Kidney (tissue), 14 donors: ENCODE measurements around the gene SPG21. TPM values are rescaled to one million over a fixed set of nuclear protein-coding genes. Genes with fewer than 3 reads are reported as not detected.
"Not testable (repeated sequence)": the region's sequence is repeated elsewhere in the genome, so short reads cannot be mapped to it uniquely, and the experiment has no call there.

Source experiments
- DNase-seq, 5 donors: peaks; one replicate each; pipeline ENCODE4 v3.0.0-alpha.2; 2013 to 2020
- FAIRE-seq: peaks from 2 replicates; lab custom pipeline; 2012; peaks lifted over from hg19 to GRCh38; lab: Jason Lieb, UNC
- H3K27ac ChIP-seq, 2 donors: one replicate each; pipeline ENCODE4 v1.7.0; 2013; ENCODE audit warnings: low read depth in 2 of 2, low read length in 2 of 2, inconsistent platforms in 1 of 2
- H3K27me3 ChIP-seq: one replicate; pipeline ENCODE4 v1.7.1; 2013; ENCODE audit warnings: low read length, inconsistent platforms; ENCODE audit not compliant: control insufficient read depth, insufficient read depth
- H3K36me3 ChIP-seq, 3 donors: one replicate each; pipeline versions ENCODE4 v1.7.0 to v1.7.1; 2013; ENCODE audit warnings: low read length in 3 of 3, control low read depth in 1 of 3, inconsistent platforms in 1 of 3; ENCODE audit not compliant: insufficient read depth in 3 of 3, control insufficient read depth in 2 of 3
- H3K4me1 ChIP-seq, 3 donors: one replicate each; pipeline versions ENCODE4 v1.7.0 to v1.7.1; 2013; ENCODE audit warnings: low read length in 3 of 3, inconsistent platforms in 1 of 3, low read depth in 1 of 3; ENCODE audit not compliant: control insufficient read depth in 2 of 3, insufficient read depth in 2 of 3
- H3K4me3 ChIP-seq, 3 donors: one replicate each; pipeline versions ENCODE4 v1.7.0 to v1.8.1; 2013; ENCODE audit warnings: low read length in 3 of 3, control low read depth in 1 of 3, inconsistent platforms in 1 of 3
- H3K9ac ChIP-seq, 3 donors: one replicate each; pipeline versions ENCODE4 v1.7.0 to v1.7.1; 2013; ENCODE audit warnings: low read length in 3 of 3, control low read depth in 1 of 3, inconsistent platforms in 1 of 3
- H3K9me3 ChIP-seq, 3 donors: one replicate each; pipeline versions ENCODE4 v1.7.0 to v1.7.1; 2013; ENCODE audit warnings: low read length in 3 of 3, control low read depth in 1 of 3, inconsistent platforms in 1 of 3; ENCODE audit not compliant: control insufficient read depth in 2 of 3, insufficient read depth in 1 of 3
- intact Hi-C: fragments of 100-400 bp; cut with DNase I; formaldehyde crosslinking; loops from one replicate; pipeline ENCODE4 v1.11.1; 2022
- polyA plus RNA-seq: library from polyadenylated mRNA; stranded (reverse); fragments of 350-450 nt; fragmentation: Illumina TruSeq; extraction: RNeasy Lipid Tissue Mini Kit (QIAGEN cat#74804); gene quantifications from one replicate; pipeline ENCODE4 v1.2.3, GENCODE V29; 2014; ENCODE audit warnings: low read depth, low replicate concordance; ENCODE audit not compliant: insufficient read depth
- total RNA-seq: library from RNA; stranded (reverse); fragmentation: NEBNext Ultra II Directional; extraction: Animal tissue kit (Norgen Biotek cat#: 25700); gene quantifications from one replicate; pipeline ENCODE4 v1.2.1, GENCODE V29; 2021
- TF ChIP-seq, protein P1 (sequence below): IDR thresholded peaks from 3 replicates; pipeline ENCODE4 v1.5.1; 2012; ENCODE audit warnings: mild to moderate bottlenecking, moderate library complexity, borderline replicate concordance; ENCODE audit not compliant: insufficient read depth; ENCODE audit errors: extremely low read depth
- donor health status: control.
- donor health status: control.
- donor health status: control.
- donor health status: control.
- donor health status: control.
- donor health status: DM: yes; HTN: yes; CAD: no.
- donor health status: Normal renal cell carcinoma (clear cell type).

SPG21 gene
- total and polyA plus RNA-seq, 2 donors from 2014 or later, result 82.8 to 115 TPM

DNA sequence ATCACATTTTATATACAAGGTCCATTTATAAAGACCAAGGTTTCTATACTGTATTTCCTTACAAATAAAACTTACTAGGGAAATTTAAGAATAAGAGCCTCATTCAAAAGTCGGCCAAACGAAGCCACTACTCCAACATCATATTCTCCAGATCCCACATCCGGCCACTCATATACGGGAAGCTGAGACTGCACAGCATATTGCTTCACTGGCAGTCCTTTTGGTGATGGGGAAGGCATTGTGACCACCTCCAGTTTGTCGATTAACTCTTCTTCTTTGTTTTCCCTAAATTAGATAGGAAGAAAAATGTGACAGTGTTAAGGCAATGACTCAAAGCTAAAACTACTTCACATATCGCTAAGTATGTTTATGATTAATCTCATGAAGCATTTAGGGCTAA, 37.0 kb upstream of the SPG21 start:
- Histone ChIP-seq H3K9me3 (no peaks in the 10 kb centered on the region), H3K4me3 (no peak overlapping the region), H3K27ac (no peak overlapping the region), H3K4me1 (peaks cover 0 to 8% (median 0%) of the 10 kb centered on the region in 3 donors), H3K36me3 (peaks cover 0 to 5% (median 3%) of the 10 kb centered on the region in 3 donors), H3K27me3 (no peaks in the 10 kb centered on the region), H3K9ac (no peak overlapping the region)
- FAIRE-seq (no peak), DNase-seq (no peak)
- TF ChIP-seq, protein P1, sequence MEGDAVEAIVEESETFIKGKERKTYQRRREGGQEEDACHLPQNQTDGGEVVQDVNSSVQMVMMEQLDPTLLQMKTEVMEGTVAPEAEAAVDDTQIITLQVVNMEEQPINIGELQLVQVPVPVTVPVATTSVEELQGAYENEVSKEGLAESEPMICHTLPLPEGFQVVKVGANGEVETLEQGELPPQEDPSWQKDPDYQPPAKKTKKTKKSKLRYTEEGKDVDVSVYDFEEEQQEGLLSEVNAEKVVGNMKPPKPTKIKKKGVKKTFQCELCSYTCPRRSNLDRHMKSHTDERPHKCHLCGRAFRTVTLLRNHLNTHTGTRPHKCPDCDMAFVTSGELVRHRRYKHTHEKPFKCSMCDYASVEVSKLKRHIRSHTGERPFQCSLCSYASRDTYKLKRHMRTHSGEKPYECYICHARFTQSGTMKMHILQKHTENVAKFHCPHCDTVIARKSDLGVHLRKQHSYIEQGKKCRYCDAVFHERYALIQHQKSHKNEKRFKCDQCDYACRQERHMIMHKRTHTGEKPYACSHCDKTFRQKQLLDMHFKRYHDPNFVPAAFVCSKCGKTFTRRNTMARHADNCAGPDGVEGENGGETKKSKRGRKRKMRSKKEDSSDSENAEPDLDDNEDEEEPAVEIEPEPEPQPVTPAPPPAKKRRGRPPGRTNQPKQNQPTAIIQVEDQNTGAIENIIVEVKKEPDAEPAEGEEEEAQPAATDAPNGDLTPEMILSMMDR, result no peak
- intact Hi-C loops, result no loop called here

DNA sequence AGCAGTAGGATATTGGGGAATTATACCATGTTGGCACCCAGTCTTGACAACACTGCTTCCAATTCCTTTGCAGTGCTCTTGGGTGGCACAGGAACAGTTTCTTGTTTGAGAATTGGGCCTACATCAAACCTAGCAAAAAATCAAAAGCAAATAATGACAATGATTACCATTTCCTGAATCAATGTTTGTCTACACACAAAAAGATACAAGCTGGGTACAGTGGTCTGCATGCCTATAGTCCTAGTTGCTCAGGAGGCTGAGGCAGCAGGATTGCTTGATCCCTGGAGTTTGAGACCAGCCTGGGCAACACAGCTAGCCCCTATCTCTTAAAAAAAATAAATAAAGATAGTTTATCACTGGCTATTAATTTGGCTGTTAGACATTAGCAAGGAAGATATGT, 31.8 kb upstream of the SPG21 start:
- Histone ChIP-seq H3K27ac (no peak overlapping the region), H3K36me3 (peaks cover 7 to 21% (median 8%) of the 10 kb centered on the region in 3 donors), H3K9me3 (no peaks in the 10 kb centered on the region), H3K9ac (no peak overlapping the region), H3K4me1 (no peaks in the 10 kb centered on the region), H3K4me3 (no peak overlapping the region), H3K27me3 (no peaks in the 10 kb centered on the region)
- TF ChIP-seq, protein P1, result no peak
- DNase-seq (no peak), FAIRE-seq (no peak)
- intact Hi-C loops, result no loop called here

DNA sequence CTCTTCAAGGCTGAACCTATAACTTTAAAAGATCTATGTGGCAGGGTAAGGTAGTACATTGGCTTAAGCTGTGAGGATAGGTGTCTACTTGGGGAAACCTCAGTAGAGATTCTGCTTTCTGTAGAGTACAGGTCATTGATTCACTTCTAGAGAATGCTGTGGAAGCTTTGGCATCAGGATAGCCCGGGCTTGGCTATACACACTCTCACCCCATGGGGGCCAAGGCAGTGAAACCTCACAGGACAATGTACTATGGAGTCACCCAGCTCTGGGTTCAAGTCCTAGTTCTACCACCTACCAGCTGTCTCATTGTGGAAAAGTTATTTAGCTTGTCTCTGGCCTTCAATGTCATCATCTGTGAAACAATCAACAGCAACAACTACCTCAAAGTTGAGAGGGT, 30.7 kb upstream of the SPG21 start:
- FAIRE-seq (no peak), DNase-seq (no peak)
- TF ChIP-seq, protein P1, result no peak
- H3K9me3 ChIP-seq, result no peaks in the 10 kb centered on the region
- no peaks in the 10 kb centered on the region for H3K4me1 ChIP-seq
- intact Hi-C loops, result no loop called here
- H3K4me3 ChIP-seq, result no peak overlapping the region
- no peaks in the 10 kb centered on the region for H3K27me3 ChIP-seq
- no peak overlapping the region for H3K27ac ChIP-seq
- no peak overlapping the region for H3K9ac ChIP-seq
- peaks cover 4 to 18% (median 8%) of the 10 kb centered on the region in 3 donors for H3K36me3 ChIP-seq

DNA sequence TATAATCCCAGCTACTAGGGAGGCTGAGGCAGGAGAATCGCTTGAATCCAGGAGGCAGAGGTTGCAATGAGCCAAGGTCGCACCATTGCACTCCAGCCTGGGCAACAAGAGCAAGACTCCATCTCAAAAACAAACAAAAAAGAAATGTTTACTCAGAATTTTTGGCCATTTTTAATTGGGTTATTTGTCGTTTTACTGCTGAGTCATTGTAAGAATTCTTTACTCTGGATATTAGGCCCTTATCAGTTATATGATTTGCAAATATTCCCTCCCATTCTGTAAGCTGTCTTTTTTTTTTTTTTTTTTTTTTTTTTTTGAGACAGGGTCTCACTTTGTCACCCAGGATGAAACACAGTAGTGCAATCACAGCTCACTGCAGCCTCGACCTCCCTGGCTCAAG, 21.5 kb upstream of the SPG21 start:
- H3K36me3 ChIP-seq, result peaks cover 4 to 17% (median 11%) of the 10 kb centered on the region in 3 donors
- FAIRE-seq, H3K4me3 ChIP-seq, H3K27me3 ChIP-seq, H3K27ac ChIP-seq, H3K9ac ChIP-seq, H3K9me3 ChIP-seq, intact Hi-C loops, DNase-seq, H3K4me1 ChIP-seq: not testable (repeated sequence)
